HG02678 (cell line): ENCODE data around the gene TYR.
"Not testable (repeated sequence)": the region's sequence is repeated elsewhere in the genome, so short reads cannot be mapped to it uniquely, and the experiment has no call there.

ENCODE experiments used
- ATAC-seq: cut with Tn5 transposase; IDR thresholded peaks from one replicate; pipeline ENCODE4 v1.9.1; 2021; ENCODE audit warnings: mild to moderate bottlenecking, moderate library complexity; ENCODE audit not compliant: unreplicated experiment

TYR gene

GRCh38 chr11:89177691-89178231 is at the start of gene TYR:
Gene TYR (plus strand): TSS chr11:89177875. CDS start chr11:89177954, 79 bp downstream.
- no peak for ATAC-seq

GRCh38 chr11:89136606-89137005 is 41.1 kb upstream of the TYR start:
- no peak for ATAC-seq

- ATAC-seq = no peak
These were observed 30.4 kb upstream of the TYR start for GRCh38 chr11:89147229-89147628.

GRCh38 chr11:89159974-89160373 is 17.7 kb upstream of the TYR start:
- no peak for ATAC-seq

GRCh38 chr11:89161949-89162348 is 15.7 kb upstream of the TYR start:
- no peak for ATAC-seq

- no peak for ATAC-seq
These were observed 14.0 kb upstream of the TYR start for GRCh38 chr11:89163686-89164085.

GRCh38 chr11:89168396-89168795 is 9.3 kb upstream of the TYR start:
- ATAC-seq = no peak

GRCh38 chr11:89175796-89176195 is 1.9 kb upstream of the TYR start:
- no peak for ATAC-seq

GRCh38 chr11:89176938-89177337 is 737 bp upstream of the TYR start:
- no peak for ATAC-seq

- no peak for ATAC-seq
These were observed 3.4 kb downstream of the TYR start for GRCh38 chr11:89181111-89181510.

- ATAC-seq = no peak
These were observed 5.3 kb downstream of the TYR start for GRCh38 chr11:89182773-89183518.

- ATAC-seq = no peak
These were observed 6.3 kb downstream of the TYR start for GRCh38 chr11:89184021-89184420.

GRCh38 chr11:89189776-89190175 is 12.1 kb downstream of the TYR start:
- ATAC-seq = no peak

- no peak for ATAC-seq
These were observed 23.5 kb downstream of the TYR start for GRCh38 chr11:89201138-89201537.

GRCh38 chr11:89203814-89204213 is 26.1 kb downstream of the TYR start:
- no peak for ATAC-seq

- ATAC-seq = no peak
These were observed 27.7 kb downstream of the TYR start for GRCh38 chr11:89205378-89205777.

- no peak for ATAC-seq
These were observed 43.1 kb downstream of the TYR start for GRCh38 chr11:89220684-89221339.

GRCh38 chr11:89235083-89235482 is 57.4 kb downstream of the TYR start:
- no peak for ATAC-seq

- ATAC-seq = no peak
These were observed 58.3 kb downstream of the TYR start for GRCh38 chr11:89235976-89236375.

GRCh38 chr11:89247007-89247406 is 69.3 kb downstream of the TYR start:
- ATAC-seq = not testable (repeated sequence)

- no peak for ATAC-seq
These were observed 71.5 kb downstream of the TYR start for GRCh38 chr11:89249196-89249595.

GRCh38 chr11:89261483-89261882 is 83.8 kb downstream of the TYR start:
- not testable (repeated sequence) for ATAC-seq
